Panc1 (cell line): ENCODE results near the gene KASH5. TPM values are rescaled to one million over a fixed set of nuclear protein-coding genes. Genes with fewer than 3 reads are reported as not detected.

Source experiments
- ATAC-seq: fragments of 200-7000 bp; cut with Tn5 transposase; 2 replicates; pipeline ENCODE4 v1.9.1; 2020; ENCODE audit warnings: mild to moderate bottlenecking, moderate library complexity
- BruUV-seq: library from RNA; stranded (reverse); fragments of 400-500 nt; replicated peaks from 2 replicates; lab custom pipeline; 2021; lab: Mats Ljungman, UMichigan
- CTCF ChIA-PET: fragments of 300-600 bp; sonication (Branson Sonifier 250); formaldehyde crosslinking; loops from one replicate; lab custom pipeline; 2022; ENCODE audit warnings: antibody characterized with exemption; lab: Charles Lee
- POLR2A ChIA-PET: fragments of 300-600 bp; sonication (Branson Sonifier 250); formaldehyde crosslinking; loops from one replicate; lab custom pipeline; 2022; ENCODE audit warnings: antibody characterized with exemption; lab: Charles Lee
- DNase-seq: peaks from one replicate; pipeline ENCODE4 v3.0.0-alpha.2; 2010; ENCODE audit warnings: low read depth, low spot score
- H3K27ac ChIP-seq: 2 replicates; pipeline ENCODE4 v1.5.1; 2011; ENCODE audit warnings: mild to moderate bottlenecking, low read length, inconsistent platforms
- H3K27me3 ChIP-seq: fragments of 200-500 bp; sonication (Bioruptor generic); 2 replicates; pipeline ENCODE4 v1.6.0; 2014; ENCODE audit warnings: low read length, inconsistent platforms; ENCODE audit not compliant: control insufficient read depth, insufficient read depth
- H3K36me3 ChIP-seq: fragments of 200-500 bp; sonication (Bioruptor generic); 2 replicates; pipeline ENCODE4 v1.5.1; 2014; ENCODE audit warnings: inconsistent platforms, mild to moderate bottlenecking, low read length, moderate library complexity; ENCODE audit not compliant: control insufficient read depth, insufficient read depth
- H3K4me1 ChIP-seq: 2 replicates; pipeline ENCODE4 v1.5.1; 2011; ENCODE audit warnings: inconsistent platforms, mild to moderate bottlenecking, low read length, moderate library complexity; ENCODE audit not compliant: control insufficient read depth, insufficient read depth
- H3K4me3 ChIP-seq, 2 experiments: 2 replicates each; pipeline ENCODE4 v1.5.1; 2011 to 2012; ENCODE audit warnings: low read depth in 2 of 2, low read length in 2 of 2, mild to moderate bottlenecking in 2 of 2, inconsistent platforms in 1 of 2, moderate library complexity in 1 of 2
- H3K9me3 ChIP-seq: fragments of 200-500 bp; sonication (Bioruptor generic); 2 replicates; pipeline ENCODE4 v1.5.1; 2014; ENCODE audit warnings: low read depth, mild to moderate bottlenecking, inconsistent platforms, low read length, moderate library complexity; ENCODE audit not compliant: control insufficient read depth, insufficient read depth
- CTCF ChIP-seq: fragments of 450-650 bp; IDR thresholded peaks from 2 replicates; pipeline ENCODE4 v1.5.1; 2017; ENCODE audit warnings: mild to moderate bottlenecking
- POLR2AphosphoS5 ChIP-seq: IDR thresholded peaks from 2 replicates; pipeline ENCODE4 v1.6.1; 2012; ENCODE audit warnings: mild to moderate bottlenecking, low read depth, low read length, moderate library complexity
- SIN3A ChIP-seq: IDR thresholded peaks from 2 replicates; pipeline ENCODE4 v1.6.1; 2012; ENCODE audit warnings: low read depth, mild to moderate bottlenecking, low read length, moderate library complexity, borderline replicate concordance; ENCODE audit not compliant: insufficient read depth
- TCF7L2 ChIP-seq: IDR thresholded peaks from 2 replicates; pipeline ENCODE4 v1.6.1; 2011; ENCODE audit warnings: mild to moderate bottlenecking, low read depth, low read length, inconsistent platforms
- in situ Hi-C: cut with HindIII; loops from 2 replicates; pipeline ENCODE4 v1.10.0; 2016; ENCODE audit warnings: low sequenced_read_pairs, low pct_unique_long_range_greater_than_20kb
- intact Hi-C: fragments of 100-400 bp; cut with micrococcal nuclease; formaldehyde crosslinking; loops from one replicate; pipeline ENCODE4 v1.10.0; 2022; ENCODE audit not compliant: unreplicated experiment
- total RNA-seq: library from RNA; stranded (reverse); gene quantifications from one replicate; pipeline ENCODE4 v1.2.1, GENCODE V29; 2021; ENCODE audit not compliant: unreplicated experiment
- TF ChIP-seq, protein P1 (sequence below), 2 experiments: IDR thresholded peaks; 2 replicates each; pipeline ENCODE4 v1.6.1; 2011 to 2012; ENCODE audit warnings: low read depth in 2 of 2, control low read depth in 1 of 2, low read length in 1 of 2, mild to moderate bottlenecking in 1 of 2, moderate library complexity in 1 of 2; ENCODE audit not compliant: insufficient read depth in 1 of 2

Gene KASH5
- total RNA-seq, 1 experiment from 2014 or later = not detected

GRCh38 chr19:49414256-49414655 lies 26.2 kb downstream of the KASH5 start:
- BruUV-seq = no TSS peak
- Histone ChIP-seq H3K27me3 (no peaks in the 10 kb centered on the region), H3K9me3 (no peaks in the 10 kb centered on the region), H3K36me3 (no peaks in the 10 kb centered on the region), H3K27ac (no peak overlapping the region), H3K4me1 (no peaks in the 10 kb centered on the region), H3K4me3 (no peak overlapping the region)
- ChIA-PET CTCF (no interaction called here), POLR2A (no interaction called here)
- in situ Hi-C loops = no loop called here
- TF ChIP-seq CTCF = no peak
- no peak for TF ChIP-seq TCF7L2
- TF ChIP-seq, protein P1, sequence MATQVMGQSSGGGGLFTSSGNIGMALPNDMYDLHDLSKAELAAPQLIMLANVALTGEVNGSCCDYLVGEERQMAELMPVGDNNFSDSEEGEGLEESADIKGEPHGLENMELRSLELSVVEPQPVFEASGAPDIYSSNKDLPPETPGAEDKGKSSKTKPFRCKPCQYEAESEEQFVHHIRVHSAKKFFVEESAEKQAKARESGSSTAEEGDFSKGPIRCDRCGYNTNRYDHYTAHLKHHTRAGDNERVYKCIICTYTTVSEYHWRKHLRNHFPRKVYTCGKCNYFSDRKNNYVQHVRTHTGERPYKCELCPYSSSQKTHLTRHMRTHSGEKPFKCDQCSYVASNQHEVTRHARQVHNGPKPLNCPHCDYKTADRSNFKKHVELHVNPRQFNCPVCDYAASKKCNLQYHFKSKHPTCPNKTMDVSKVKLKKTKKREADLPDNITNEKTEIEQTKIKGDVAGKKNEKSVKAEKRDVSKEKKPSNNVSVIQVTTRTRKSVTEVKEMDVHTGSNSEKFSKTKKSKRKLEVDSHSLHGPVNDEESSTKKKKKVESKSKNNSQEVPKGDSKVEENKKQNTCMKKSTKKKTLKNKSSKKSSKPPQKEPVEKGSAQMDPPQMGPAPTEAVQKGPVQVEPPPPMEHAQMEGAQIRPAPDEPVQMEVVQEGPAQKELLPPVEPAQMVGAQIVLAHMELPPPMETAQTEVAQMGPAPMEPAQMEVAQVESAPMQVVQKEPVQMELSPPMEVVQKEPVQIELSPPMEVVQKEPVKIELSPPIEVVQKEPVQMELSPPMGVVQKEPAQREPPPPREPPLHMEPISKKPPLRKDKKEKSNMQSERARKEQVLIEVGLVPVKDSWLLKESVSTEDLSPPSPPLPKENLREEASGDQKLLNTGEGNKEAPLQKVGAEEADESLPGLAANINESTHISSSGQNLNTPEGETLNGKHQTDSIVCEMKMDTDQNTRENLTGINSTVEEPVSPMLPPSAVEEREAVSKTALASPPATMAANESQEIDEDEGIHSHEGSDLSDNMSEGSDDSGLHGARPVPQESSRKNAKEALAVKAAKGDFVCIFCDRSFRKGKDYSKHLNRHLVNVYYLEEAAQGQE (IDR thresholded peaks at IDR 0.05; ENCODE audit: insufficient read depth in 1 of 2, low read depth in 2 of 2, low read length in 1 of 2) = no peak
- TF ChIP-seq SIN3A = no peak
- TF ChIP-seq POLR2AphosphoS5 = no peak
- no peak for ATAC-seq
- intact Hi-C loops = no loop called here
- DNase-seq = no peak

GRCh38 chr19:49415102-49415809 lies 27.2 kb downstream of the KASH5 start:
- Histone ChIP-seq H3K4me3 (no peak overlapping the region), H3K9me3 (no peaks in the 10 kb centered on the region), H3K27ac (no peak overlapping the region), H3K27me3 (no peaks in the 10 kb centered on the region), H3K36me3 (no peaks in the 10 kb centered on the region), H3K4me1 (no peaks in the 10 kb centered on the region)
- TF ChIP-seq SIN3A = no peak
- TF ChIP-seq CTCF = no peak
- no peak for TF ChIP-seq TCF7L2
- TF ChIP-seq, protein P1 (IDR thresholded peaks at IDR 0.05; ENCODE audit: insufficient read depth in 1 of 2, low read depth in 2 of 2, low read length in 1 of 2) = no peak
- TF ChIP-seq POLR2AphosphoS5 = no peak
- POLR2A ChIA-PET = no interaction called here
- ATAC-seq (no peak), DNase-seq (no peak)
- in situ Hi-C loops = no loop called here
- CTCF ChIA-PET = no interaction called here
- intact Hi-C loops = no loop called here
- BruUV-seq = no TSS peak
